Neural cell (in vitro differentiated cells): ENCODE measurements around the gene WIPF3. TPM values are rescaled to one million over a fixed set of nuclear protein-coding genes. Genes with fewer than 3 reads are reported as not detected.

Source experiments
- H2AFZ ChIP-seq: fragments of 200-600, 300-800 bp; sonication (generic), shearing (Covaris generic); 2 replicates; pipeline ENCODE4 v1.6.0; 2014; ENCODE audit warnings: low read depth, mild to moderate bottlenecking, antibody characterized with exemption, low read length, moderate library complexity
- H3F3A ChIP-seq: fragments of 200-600 bp; shearing (Covaris generic); 2 replicates; pipeline ENCODE4 v1.6.1; 2016; ENCODE audit warnings: mild to moderate bottlenecking, moderate library complexity, mixed read lengths, antibody characterized with exemption, low read length; ENCODE audit not compliant: insufficient read depth, poor library complexity, severe bottlenecking
- H3K27ac ChIP-seq: fragments of 200-600, 300-800 bp; sonication (generic), shearing (Covaris generic); 2 replicates; pipeline ENCODE4 v1.5.1; 2014; ENCODE audit warnings: mild to moderate bottlenecking, low read length, moderate library complexity
- H3K27me3 ChIP-seq: fragments of 300-800, 200-600 bp; sonication (generic), shearing (Covaris generic); 2 replicates; pipeline ENCODE4 v1.6.0; 2014; ENCODE audit warnings: mild to moderate bottlenecking, low read depth, low read length, moderate library complexity; ENCODE audit not compliant: insufficient read depth
- H3K36me3 ChIP-seq: fragments of 300-800, 200-600 bp; sonication (generic), shearing (Covaris generic); 2 replicates; pipeline ENCODE4 v1.5.1; 2014; ENCODE audit warnings: mild to moderate bottlenecking, antibody characterized with exemption, low read length, moderate library complexity; ENCODE audit not compliant: insufficient read depth
- H3K4me2 ChIP-seq: fragments of 300-800, 200-600 bp; sonication (generic), shearing (Covaris generic); 2 replicates; pipeline ENCODE4 v1.6.0; 2014; ENCODE audit warnings: mild to moderate bottlenecking, low read length
- H3K4me3 ChIP-seq: fragments of 300-800, 200-600 bp; sonication (generic), shearing (Covaris generic); 2 replicates; pipeline ENCODE4 v1.5.1; 2014; ENCODE audit warnings: mild to moderate bottlenecking, low read length, moderate library complexity
- H3K79me2 ChIP-seq: fragments of 200-600 bp; shearing (Covaris generic); replicated peaks from 2 replicates; pipeline ENCODE4 v1.6.0; 2014; ENCODE audit warnings: mild to moderate bottlenecking, low read length, moderate library complexity; ENCODE audit not compliant: insufficient read depth
- H3K9ac ChIP-seq: fragments of 300-800, 200-600 bp; sonication (generic), shearing (Covaris generic); 2 replicates; pipeline ENCODE4 v1.6.1; 2016; ENCODE audit warnings: mild to moderate bottlenecking, low read length, mixed read lengths
- H3K9me2 ChIP-seq: fragments of 200-600 bp; shearing (Covaris generic); 2 replicates; pipeline ENCODE4 v1.6.1; 2016; ENCODE audit warnings: mild to moderate bottlenecking, low read length, mixed read lengths; ENCODE audit not compliant: insufficient read depth
- H3K9me3 ChIP-seq: fragments of 200-600, 300-800 bp; sonication (generic), shearing (Covaris generic); 2 replicates; pipeline ENCODE4 v1.6.1; 2016; ENCODE audit warnings: mild to moderate bottlenecking, mixed run types, low read length, moderate library complexity, mixed read lengths
- H4K20me1 ChIP-seq: fragments of 200-600 bp; shearing (Covaris generic); 2 replicates; pipeline ENCODE4 v1.6.1; 2016; ENCODE audit warnings: mild to moderate bottlenecking, mixed run types; ENCODE audit not compliant: insufficient read depth
- CTCF ChIP-seq: fragments of 450-650 bp; IDR thresholded peaks from 2 replicates; pipeline ENCODE4 v1.5.1; 2014; ENCODE audit warnings: antibody characterized with exemption, mild to moderate bottlenecking, moderate library complexity; ENCODE audit not compliant: poor library complexity, severe bottlenecking
- EP300 ChIP-seq: fragments of 450-650 bp; conservative IDR thresholded peaks from 2 replicates; pipeline ENCODE4 v1.6.1; 2014; ENCODE audit warnings: antibody characterized with exemption, mild to moderate bottlenecking, moderate library complexity; ENCODE audit not compliant: poor library complexity, severe bottlenecking
- EZH2 ChIP-seq: fragments of 200-600, 300-800 bp; shearing (Covaris generic), sonication (generic); IDR thresholded peaks from 2 replicates; pipeline ENCODE4 v1.6.1; 2014; ENCODE audit warnings: antibody characterized with exemption, low read length, borderline replicate concordance, mild to moderate bottlenecking; ENCODE audit not compliant: insufficient read depth, poor library complexity, severe bottlenecking
- POLR2AphosphoS5 ChIP-seq: IDR thresholded peaks from 2 replicates; pipeline ENCODE4 v1.6.1; 2012
- RAD21 ChIP-seq: fragments of 450-650 bp; conservative IDR thresholded peaks from 2 replicates; pipeline ENCODE4 v1.6.1; 2014; ENCODE audit warnings: antibody characterized with exemption, mild to moderate bottlenecking, moderate library complexity
- SMC3 ChIP-seq: fragments of 450-650 bp; conservative IDR thresholded peaks from 2 replicates; pipeline ENCODE4 v1.6.1; 2014; ENCODE audit warnings: antibody characterized with exemption, mild to moderate bottlenecking, moderate library complexity; ENCODE audit not compliant: poor library complexity
- TAF1 ChIP-seq: IDR thresholded peaks from 2 replicates; pipeline ENCODE4 v1.6.1; 2012; ENCODE audit warnings: low read depth
- polyA plus RNA-seq: library from polyadenylated mRNA; depleted of rRNA; stranded (reverse); fragments of >200 nt; gene quantifications from 2 replicates; pipeline ENCODE4 v1.2.3, GENCODE V29; 2014
- small RNA-seq, 3 experiments: library from RNA; depleted of rRNA; stranded (forward); fragments of <200 nt; gene quantifications; one replicate each; pipeline ENCODE3, GENCODE V24; 2012

Gene WIPF3
- polyA plus RNA-seq, 1 donor from 2014 or later: 3.8 TPM

DNA sequence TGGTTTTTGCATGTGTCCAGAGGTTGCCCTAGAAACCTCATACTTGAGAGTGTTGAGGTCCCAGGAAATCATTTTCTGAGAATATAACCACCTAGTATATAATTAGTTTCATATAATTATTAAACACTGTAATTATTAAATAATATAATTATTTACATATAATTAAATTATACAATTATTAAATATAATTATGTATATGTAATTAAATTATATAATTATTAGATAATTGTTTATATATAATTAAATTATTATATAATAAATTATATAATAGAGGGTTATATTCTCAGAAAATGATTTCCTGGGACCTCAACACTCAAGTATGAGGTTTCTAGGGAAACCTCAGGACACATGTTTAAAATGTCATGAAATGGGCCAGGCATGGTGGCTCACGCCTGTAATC is 155.7 kb downstream of the WIPF3 start:
- Histone ChIP-seq H3K9ac (no peak overlapping the region), H3K27ac (no peak overlapping the region), H3K27me3 (no peaks in the 10 kb centered on the region), H3K4me3 (no peak overlapping the region), H3K79me2 (peaks cover 8% of the 10 kb centered on the region), H3K9me2 (no peaks in the 10 kb centered on the region), H4K20me1 (no peaks in the 10 kb centered on the region), H3K36me3 (peaks cover 12% of the 10 kb centered on the region), H3K4me2 (no peak overlapping the region), H3F3A (no peaks in the 10 kb centered on the region), H3K9me3 (no peaks in the 10 kb centered on the region), H2AFZ (no peak overlapping the region)
- no peak for TF ChIP-seq EP300

DNA sequence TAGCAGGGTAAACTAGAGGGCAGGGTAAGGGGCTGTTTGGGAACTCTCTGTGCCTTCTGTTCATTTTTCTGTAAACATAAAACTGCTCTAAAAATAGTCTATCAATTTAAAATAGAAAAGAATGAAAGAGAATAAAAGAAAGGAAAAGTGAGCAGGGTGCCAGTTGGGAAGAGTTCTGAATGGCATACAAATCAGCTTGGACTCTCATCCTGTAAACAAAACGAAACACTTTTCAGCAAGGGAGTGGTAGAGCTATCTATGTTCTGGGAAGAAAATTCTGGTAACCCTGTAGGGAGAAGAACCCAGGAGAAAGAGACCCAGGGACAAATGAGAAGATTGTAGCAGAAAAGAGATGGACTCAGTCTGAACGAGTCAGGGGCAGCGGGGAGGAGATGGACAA is 158.7 kb downstream of the WIPF3 start:
- Histone ChIP-seq H3K27ac (no peak overlapping the region), H3K4me3 (no peak overlapping the region)
- no peak for TF ChIP-seq TAF1
- no peak for TF ChIP-seq CTCF
- TF ChIP-seq POLR2AphosphoS5: no peak
- TF ChIP-seq SMC3: no peak
- no peak for TF ChIP-seq RAD21
- TF ChIP-seq EZH2: no peak

More for the DNA sequence above, 158.7 kb downstream of the WIPF3 start:
- H3K36me3 ChIP-seq: peaks cover 12% of the 10 kb centered on the region
- H3K4me2 ChIP-seq: no peak overlapping the region
- H3K79me2 ChIP-seq: peaks cover 5% of the 10 kb centered on the region
- no peaks in the 10 kb centered on the region for H3K9me3 ChIP-seq
- H3K9me2 ChIP-seq: no peaks in the 10 kb centered on the region
- H3F3A ChIP-seq: peaks cover 3% of the 10 kb centered on the region
- no peak overlapping the region for H2AFZ ChIP-seq
- H3K27me3 ChIP-seq: no peaks in the 10 kb centered on the region
- H3K9ac ChIP-seq: no peak overlapping the region
- no peaks in the 10 kb centered on the region for H4K20me1 ChIP-seq

Small RNA genes lying within 50 kb of the gene (small RNA-seq; reads per million reads assigned to genes)
- gene RF01210: 0 reads per million in 3 experiments

Other genes with a start within 250 kb of the WIPF3 start
- not detected in 2 replicates for gene PRR15, start 242.7 kb upstream of the WIPF3 start, polyA plus RNA-seq
- 130 TPM in 2 replicates for gene SCRN1, start 183.3 kb downstream of the WIPF3 start, polyA plus RNA-seq
- 19.6 and 36.7 TPM in 2 replicates for gene FKBP14, start 220.2 kb downstream of the WIPF3 start, polyA plus RNA-seq
- gene PLEKHA8, start 221.9 kb downstream of the WIPF3 start, polyA plus RNA-seq: 42.7 and 43.1 TPM in 2 replicates